IgD-negative memory B cell (primary cell): ENCODE measurements around the gene WFDC12. TPM values are rescaled to one million over a fixed set of nuclear protein-coding genes. Genes with fewer than 3 reads are reported as not detected.

Experiments
- H3K27ac Mint-ChIP-seq, 3 donors: one replicate each; pipeline ENCODE4 v1.8.0; 2020 to 2022; ENCODE audit warnings: mild to moderate bottlenecking in 3 of 3, mixed read lengths in 3 of 3, moderate library complexity in 1 of 3
- H3K27me3 Mint-ChIP-seq: one replicate; pipeline ENCODE4 v1.8.0; 2021; ENCODE audit warnings: mixed read lengths
- H3K36me3 Mint-ChIP-seq: one replicate; pipeline ENCODE4 v1.8.0; 2020; ENCODE audit warnings: mild to moderate bottlenecking, mixed read lengths
- H3K4me1 Mint-ChIP-seq, 3 donors: one replicate each; pipeline ENCODE4 v1.8.0; 2020 to 2022; ENCODE audit warnings: mixed read lengths in 3 of 3, mild to moderate bottlenecking in 1 of 3
- H3K4me3 Mint-ChIP-seq, 4 donors: one replicate each; pipeline ENCODE4 v1.8.0; 2020 to 2022; ENCODE audit warnings: mild to moderate bottlenecking in 4 of 4, mixed read lengths in 4 of 4, moderate library complexity in 3 of 4
- H3K9me3 Mint-ChIP-seq, 3 donors: one replicate each; pipeline ENCODE4 v1.8.0; 2020 to 2021; ENCODE audit warnings: mixed read lengths in 3 of 3, mild to moderate bottlenecking in 1 of 3
- polyA plus RNA-seq: library from polyadenylated mRNA; unstranded; fragments of 300-500 nt; fragmentation: Illumina TruSeq; gene quantifications from one replicate; pipeline ENCODE4 v1.2.3, GENCODE V29; 2021

WFDC12 gene
- polyA plus RNA-seq, 1 donor from 2014 or later = not detected

GRCh38 chr20:45090481-45090880, 33.8 kb downstream of the WFDC12 start:
- Mint-ChIP-seq H3K27ac (no peak overlapping the region), H3K4me3 (no peak overlapping the region), H3K36me3 (peaks cover 3% of the 10 kb centered on the region), H3K4me1 (peaks cover 3 to 20% (median 9%) of the 10 kb centered on the region in 3 donors), H3K27me3 (no peaks in the 10 kb centered on the region), H3K9me3 (no peaks in the 10 kb centered on the region)

- no peak overlapping the region for H3K4me3 Mint-ChIP-seq
- peaks cover 3% of the 10 kb centered on the region for H3K36me3 Mint-ChIP-seq
- H3K9me3 Mint-ChIP-seq = no peaks in the 10 kb centered on the region
- H3K27ac Mint-ChIP-seq = no peak overlapping the region
- H3K4me1 Mint-ChIP-seq = peaks cover 6 to 23% (median 15%) of the 10 kb centered on the region in 3 donors
- H3K27me3 Mint-ChIP-seq = no peaks in the 10 kb centered on the region
Observed at GRCh38 chr20:45088247-45088646, 36.0 kb downstream of the WFDC12 start.

GRCh38 chr20:45087814-45088213, 36.5 kb downstream of the WFDC12 start:
- Mint-ChIP-seq H3K27ac (peak overlapping the region in 1 of 3 donors; percentile 8), H3K36me3 (peaks cover 3% of the 10 kb centered on the region)

GRCh38 chr20:45087097-45087790, 37.0 kb downstream of the WFDC12 start:
- Mint-ChIP-seq H3K9me3 (peaks cover 0 to 4% (median 0%) of the 10 kb centered on the region in 3 donors), H3K36me3 (peaks cover 3% of the 10 kb centered on the region), H3K27ac (no peak overlapping the region)

More at GRCh38 chr20:45087814-45088213, 36.5 kb downstream of the WFDC12 start:
- Mint-ChIP-seq H3K4me1 (peaks cover 6 to 23% (median 15%) of the 10 kb centered on the region in 3 donors), H3K4me3 (no peak overlapping the region), H3K9me3 (peaks cover 0 to 3% (median 0%) of the 10 kb centered on the region in 3 donors), H3K27me3 (no peaks in the 10 kb centered on the region)

GRCh38 chr20:45085867-45086266, 38.4 kb downstream of the WFDC12 start:
- H3K4me3 Mint-ChIP-seq = no peak overlapping the region
- H3K4me1 Mint-ChIP-seq = peaks cover 6 to 28% (median 15%) of the 10 kb centered on the region in 3 donors
- H3K27ac Mint-ChIP-seq = peak overlapping the region in 2 of 3 donors; percentile 22 to 40
- peaks cover 7% of the 10 kb centered on the region for H3K36me3 Mint-ChIP-seq
- peaks cover under 1 to 9% (median 6%) of the 10 kb centered on the region in 3 donors for H3K9me3 Mint-ChIP-seq
- no peaks in the 10 kb centered on the region for H3K27me3 Mint-ChIP-seq

More at GRCh38 chr20:45087097-45087790, 37.0 kb downstream of the WFDC12 start:
- Mint-ChIP-seq H3K27me3 (no peaks in the 10 kb centered on the region), H3K4me3 (no peak overlapping the region), H3K4me1 (peaks cover 6 to 23% (median 15%) of the 10 kb centered on the region in 3 donors)

- Mint-ChIP-seq H3K27ac (peak overlapping the region in 2 of 3 donors; percentile 22 to 84), H3K4me1 (peaks cover 6 to 28% (median 15%) of the 10 kb centered on the region in 3 donors), H3K27me3 (no peaks in the 10 kb centered on the region), H3K4me3 (no peak overlapping the region), H3K9me3 (peaks cover 2 to 9% (median 6%) of the 10 kb centered on the region in 3 donors), H3K36me3 (peaks cover 12% of the 10 kb centered on the region)
Observed at GRCh38 chr20:45085289-45085688, 39.0 kb downstream of the WFDC12 start.

- H3K4me3 Mint-ChIP-seq = no peak overlapping the region
- H3K27ac Mint-ChIP-seq = no peak overlapping the region
- H3K9me3 Mint-ChIP-seq = peaks cover 2 to 9% (median 6%) of the 10 kb centered on the region in 3 donors
- H3K4me1 Mint-ChIP-seq = peaks cover 6 to 28% (median 15%) of the 10 kb centered on the region in 3 donors
- H3K36me3 Mint-ChIP-seq = peaks cover 16% of the 10 kb centered on the region
- no peaks in the 10 kb centered on the region for H3K27me3 Mint-ChIP-seq
Observed at GRCh38 chr20:45083127-45083526, 41.1 kb downstream of the WFDC12 start.

- H3K27me3 Mint-ChIP-seq = no peaks in the 10 kb centered on the region
- peaks cover 16% of the 10 kb centered on the region for H3K36me3 Mint-ChIP-seq
- no peak overlapping the region for H3K27ac Mint-ChIP-seq
Observed at GRCh38 chr20:45082468-45082867, 41.8 kb downstream of the WFDC12 start.

GRCh38 chr20:45080867-45081624, 43.2 kb downstream of the WFDC12 start:
- peaks cover 14% of the 10 kb centered on the region for H3K36me3 Mint-ChIP-seq
- H3K9me3 Mint-ChIP-seq = peaks cover 2 to 9% (median 6%) of the 10 kb centered on the region in 3 donors
- H3K4me1 Mint-ChIP-seq = peaks cover 4 to 11% (median 10%) of the 10 kb centered on the region in 3 donors
- H3K27me3 Mint-ChIP-seq = no peaks in the 10 kb centered on the region
- no peak overlapping the region for H3K4me3 Mint-ChIP-seq
- peak overlapping the region in 1 of 3 donors; percentile 54 for H3K27ac Mint-ChIP-seq

More at GRCh38 chr20:45082468-45082867, 41.8 kb downstream of the WFDC12 start:
- peaks cover 2 to 9% (median 6%) of the 10 kb centered on the region in 3 donors for H3K9me3 Mint-ChIP-seq
- peaks cover 6 to 24% (median 11%) of the 10 kb centered on the region in 3 donors for H3K4me1 Mint-ChIP-seq
- no peak overlapping the region for H3K4me3 Mint-ChIP-seq

GRCh38 chr20:45077559-45077958, 46.7 kb downstream of the WFDC12 start:
- Mint-ChIP-seq H3K36me3 (peaks cover 16% of the 10 kb centered on the region), H3K9me3 (peaks cover 2 to 6% (median 5%) of the 10 kb centered on the region in 3 donors), H3K4me3 (no peak overlapping the region), H3K4me1 (peaks cover 0 to 10% (median 4%) of the 10 kb centered on the region in 3 donors), H3K27ac (no peak overlapping the region), H3K27me3 (no peaks in the 10 kb centered on the region)

Other genes with a start within 250 kb of the WFDC12 start
- gene YWHAB, start 238.8 kb downstream of the WFDC12 start, polyA plus RNA-seq = 505 TPM
- gene PABPC1L, start 214.4 kb downstream of the WFDC12 start, polyA plus RNA-seq = 3.4 TPM
- 33.0 TPM for gene TOMM34, start 164.1 kb downstream of the WFDC12 start, polyA plus RNA-seq
- 131 TPM for gene STK4, start 158.0 kb downstream of the WFDC12 start, polyA plus RNA-seq
- not detected for gene KCNS1, start 23.3 kb downstream of the WFDC12 start, polyA plus RNA-seq
- gene WFDC5, start 9.3 kb downstream of the WFDC12 start, polyA plus RNA-seq = not detected
- gene PI3, start 50.4 kb upstream of the WFDC12 start, polyA plus RNA-seq = 0.65 TPM
- not detected for gene SEMG1, start 82.6 kb upstream of the WFDC12 start, polyA plus RNA-seq
- not detected for gene SEMG2, start 96.9 kb upstream of the WFDC12 start, polyA plus RNA-seq
- not detected for gene SLPI, start 130.1 kb upstream of the WFDC12 start, polyA plus RNA-seq
- not detected for gene RBPJL, start 182.4 kb upstream of the WFDC12 start, polyA plus RNA-seq
- not detected for gene MATN4, start 183.8 kb upstream of the WFDC12 start, polyA plus RNA-seq
- gene SDC4, start 224.0 kb upstream of the WFDC12 start, polyA plus RNA-seq = not detected
- gene SYS1, start 238.7 kb upstream of the WFDC12 start, polyA plus RNA-seq = 24.4 TPM